Peyer's patch (tissue), 4 donors: ENCODE results near the gene LRAT.

Experiments
- CTCF ChIP-seq, 6 experiments: fragments of 450-650 bp in 4 of 6; fragments of 200-600 bp in 2 of 6; sonication (generic) in 1 of 6; IDR thresholded peaks; one replicate each; pipeline ENCODE4 v1.5.1; 2017 to 2019; ENCODE audit warnings: antibody characterized with exemption in 6 of 6, mild to moderate bottlenecking in 3 of 6, moderate library complexity in 1 of 6
- POLR2A ChIP-seq, 2 donors: fragments of 450-650 bp; IDR thresholded peaks; one replicate each; pipeline ENCODE4 v1.5.1; 2017; ENCODE audit warnings: antibody characterized with exemption in 2 of 2, mild to moderate bottlenecking in 2 of 2, moderate library complexity in 2 of 2

DNA sequence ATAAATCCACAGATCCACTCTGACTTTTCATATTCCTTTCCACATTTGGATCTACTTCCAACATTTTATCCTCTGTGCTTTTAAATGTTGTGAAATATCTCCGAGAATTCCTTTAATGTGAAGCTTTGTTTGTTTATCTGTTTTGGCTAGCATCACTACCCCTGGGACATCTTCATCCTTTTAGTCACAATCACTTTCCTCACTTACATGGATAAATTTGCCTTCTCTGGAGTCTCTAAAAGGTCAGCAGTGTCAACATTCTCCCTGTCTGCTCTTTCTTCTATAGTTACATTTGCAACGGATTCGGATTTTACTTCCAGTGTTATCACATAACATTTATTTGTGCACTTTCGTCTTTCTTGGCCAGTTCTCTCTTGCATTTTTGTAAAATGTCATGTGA, 34.2 kb upstream of the LRAT start:
- no peak for TF ChIP-seq CTCF (IDR thresholded peaks at IDR 0.05)
- TF ChIP-seq POLR2A (IDR thresholded peaks at IDR 0.05) = no peak
